GM19328 (cell line): Measurements from ENCODE around the gene CACNB3.
"Not testable (repeated sequence)": the region's sequence is repeated elsewhere in the genome, so short reads cannot be mapped to it uniquely, and the experiment has no call there.

ENCODE experiments used
- ATAC-seq: cut with Tn5 transposase; IDR thresholded peaks from one replicate; pipeline ENCODE4 v1.9.1; 2021; ENCODE audit warnings: mild to moderate bottlenecking, moderate library complexity; ENCODE audit not compliant: unreplicated experiment

The CACNB3 gene

DNA sequence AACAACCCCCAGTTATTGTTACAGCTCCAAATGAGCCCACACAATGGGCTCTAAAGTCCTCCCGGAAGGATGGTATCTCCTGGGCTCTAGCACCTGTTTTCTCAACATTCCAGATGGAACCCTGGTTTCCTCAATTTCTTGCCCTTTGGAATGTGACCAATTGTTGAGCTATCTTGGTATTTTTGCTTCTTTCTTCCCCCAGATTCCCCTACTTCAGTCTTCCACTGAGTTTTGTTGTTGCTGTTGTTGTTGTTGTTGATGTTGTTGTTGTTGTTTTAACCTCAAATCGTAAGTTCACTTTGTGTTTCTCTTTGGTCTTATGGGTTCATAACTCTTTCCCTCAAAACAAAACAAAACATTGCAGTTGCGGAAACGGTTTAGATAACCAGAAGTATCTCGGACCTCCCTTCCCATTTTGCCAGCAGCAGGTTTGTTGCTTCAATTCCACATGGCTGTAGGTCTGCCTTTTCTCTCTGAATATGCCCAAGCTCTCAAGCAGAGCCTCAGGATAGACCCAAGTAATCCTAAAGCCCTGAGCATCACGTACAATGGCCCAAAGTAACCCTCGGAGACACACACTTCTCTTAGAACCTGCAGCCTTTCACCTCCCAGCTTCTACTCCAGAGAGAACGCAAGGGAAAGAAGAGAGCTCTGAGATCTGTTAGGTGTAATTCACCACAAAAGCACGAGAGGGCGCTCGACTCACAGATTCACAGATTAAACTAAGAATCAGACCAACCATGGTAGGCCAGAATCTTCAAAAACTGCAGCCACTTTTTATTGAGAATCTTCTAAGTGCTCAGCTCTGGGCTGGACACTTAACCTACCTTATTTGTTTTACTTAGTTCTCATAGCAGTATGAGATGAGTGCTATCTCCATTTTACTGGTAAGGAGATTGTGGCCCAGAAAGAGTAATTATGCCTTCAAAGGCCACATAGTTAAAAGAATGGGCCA is 34.7 kb downstream of the CACNB3 start:
- ATAC-seq, result no peak

DNA sequence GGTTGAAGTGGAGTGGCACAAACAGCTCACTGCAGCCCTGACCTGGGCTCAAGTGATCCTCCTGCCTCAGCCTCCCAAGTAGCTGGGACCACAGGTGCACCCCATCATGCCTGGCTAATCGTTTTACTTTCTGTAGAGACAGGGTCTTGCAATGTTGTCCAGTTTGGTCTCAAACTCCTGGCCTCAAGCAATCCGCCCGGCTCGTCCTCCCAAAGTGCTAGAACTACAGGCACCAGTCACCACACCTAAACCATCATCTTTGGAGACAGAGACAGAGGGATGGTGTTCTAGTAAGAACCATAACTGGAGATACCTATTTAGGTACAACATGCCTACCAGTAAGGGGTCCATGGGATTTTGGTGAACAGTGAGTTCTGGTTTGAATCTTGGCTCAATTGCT is 36.2 kb downstream of the CACNB3 start:
- no peak for ATAC-seq

- ATAC-seq, result not testable (repeated sequence)
Observed at GRCh38 chr12:48854932-48855331, 36.6 kb downstream of the CACNB3 start.

DNA sequence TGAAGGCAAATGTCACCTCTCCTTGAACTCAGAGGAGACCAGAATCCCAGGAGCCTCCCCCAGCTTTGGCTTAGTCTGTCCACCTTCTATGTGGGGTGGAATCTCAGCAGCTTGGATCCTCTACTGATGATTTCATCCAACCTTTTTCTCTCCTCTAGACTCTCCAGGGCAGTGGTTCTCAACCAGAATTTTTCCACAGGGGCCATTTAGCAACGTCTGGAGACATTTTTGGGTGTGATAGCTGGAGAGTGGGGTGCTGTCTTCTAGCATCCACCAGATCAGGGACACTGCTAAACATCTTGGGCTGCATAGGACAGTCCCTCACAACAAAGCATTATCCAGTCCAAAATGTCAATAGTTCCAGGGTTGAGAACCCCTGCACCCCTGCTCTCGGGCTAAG is 38.1 kb downstream of the CACNB3 start:
- ATAC-seq, result no peak

DNA sequence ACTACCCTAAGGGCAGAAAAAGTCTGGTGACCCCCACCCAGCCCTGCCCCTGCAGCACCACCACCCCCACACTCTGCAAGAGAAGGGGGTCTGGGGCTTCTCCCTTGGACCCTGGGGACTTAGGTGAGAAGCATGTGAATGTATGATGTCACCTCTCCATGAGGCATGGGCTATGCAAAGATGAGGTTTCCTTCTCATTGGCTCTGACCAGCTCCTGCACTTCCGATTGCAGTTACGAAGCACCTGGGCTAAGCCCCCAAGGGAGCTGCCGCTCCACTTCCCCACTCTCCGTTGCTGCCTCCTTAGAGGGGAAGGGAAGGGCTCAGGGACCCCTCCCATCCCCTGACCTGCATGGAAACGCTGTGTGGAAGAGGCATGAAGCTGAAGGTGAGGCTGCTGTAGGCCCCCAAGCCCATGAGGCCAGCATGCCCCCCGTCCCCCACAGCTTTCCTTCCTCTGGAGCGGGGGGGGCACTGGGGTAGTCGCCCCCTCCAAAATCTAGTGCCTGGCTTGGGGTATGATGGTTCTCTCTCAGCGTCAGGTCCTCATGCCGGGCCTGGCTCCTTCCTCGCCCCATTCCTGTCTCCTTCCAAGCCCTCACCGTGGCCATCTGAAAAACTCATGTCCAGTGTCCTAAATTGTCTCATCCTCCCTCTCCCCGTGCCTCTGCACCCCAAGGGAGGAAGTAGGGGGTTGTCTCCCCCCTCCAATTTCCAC is 39.1 kb downstream of the CACNB3 start:
- ATAC-seq, result no peak

- no peak for ATAC-seq
Observed at GRCh38 chr12:48858043-48858442, 39.7 kb downstream of the CACNB3 start.

- ATAC-seq, result no peak
Observed at GRCh38 chr12:48859607-48860006, 41.3 kb downstream of the CACNB3 start.

DNA sequence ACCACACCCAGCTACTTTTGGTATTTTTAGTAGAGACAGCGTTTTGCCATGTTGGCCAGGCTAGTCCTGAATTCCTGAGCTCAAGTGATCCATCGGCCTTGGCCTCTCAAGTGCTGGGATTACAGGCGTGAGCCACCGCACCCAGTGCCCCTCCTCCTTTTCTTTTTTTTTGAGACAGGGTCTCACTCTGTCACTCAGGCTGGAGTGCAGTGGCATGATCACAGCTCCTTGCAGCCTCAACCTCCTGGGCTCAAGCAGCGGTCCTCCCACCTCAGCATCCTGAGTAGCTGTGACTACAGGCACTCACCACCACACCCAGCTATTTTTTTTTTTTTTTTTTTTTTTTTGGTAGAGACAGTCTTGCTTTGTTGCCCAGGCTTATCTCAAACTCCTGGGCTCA is 41.9 kb downstream of the CACNB3 start:
- not testable (repeated sequence) for ATAC-seq

- no peak for ATAC-seq
Observed at GRCh38 chr12:48861111-48861510, 42.8 kb downstream of the CACNB3 start.

GRCh38 chr12:48862760-48863159 is 44.5 kb downstream of the CACNB3 start:
- ATAC-seq, result no peak

DNA sequence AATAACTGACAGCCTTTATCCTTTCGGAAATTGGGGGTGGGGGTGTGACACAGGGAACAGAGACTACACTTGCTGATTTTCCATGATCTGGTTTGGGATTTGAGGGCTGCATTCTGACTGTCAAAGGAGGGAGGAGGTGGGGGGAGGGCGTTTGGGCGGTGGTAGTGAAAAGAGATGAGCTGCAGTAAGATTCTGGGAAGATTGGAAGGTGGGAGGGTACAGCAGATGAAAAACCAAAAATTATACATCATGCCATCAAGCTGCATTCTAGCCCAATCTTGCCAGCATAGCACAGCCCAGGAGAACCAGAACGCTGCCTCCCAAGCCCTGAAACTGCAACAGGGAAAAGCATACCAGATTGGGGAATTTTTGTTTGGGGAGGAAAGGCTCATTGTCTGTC is 45.0 kb downstream of the CACNB3 start:
- no peak for ATAC-seq

- ATAC-seq, result peak; percentile 87
Observed at GRCh38 chr12:48865281-48866051, 47.2 kb downstream of the CACNB3 start, which contains the start of gene RND1. TSS of gene RND1 (minus strand) at chr12:48865870. CDS start at chr12:48865767, 103 bp downstream.

DNA sequence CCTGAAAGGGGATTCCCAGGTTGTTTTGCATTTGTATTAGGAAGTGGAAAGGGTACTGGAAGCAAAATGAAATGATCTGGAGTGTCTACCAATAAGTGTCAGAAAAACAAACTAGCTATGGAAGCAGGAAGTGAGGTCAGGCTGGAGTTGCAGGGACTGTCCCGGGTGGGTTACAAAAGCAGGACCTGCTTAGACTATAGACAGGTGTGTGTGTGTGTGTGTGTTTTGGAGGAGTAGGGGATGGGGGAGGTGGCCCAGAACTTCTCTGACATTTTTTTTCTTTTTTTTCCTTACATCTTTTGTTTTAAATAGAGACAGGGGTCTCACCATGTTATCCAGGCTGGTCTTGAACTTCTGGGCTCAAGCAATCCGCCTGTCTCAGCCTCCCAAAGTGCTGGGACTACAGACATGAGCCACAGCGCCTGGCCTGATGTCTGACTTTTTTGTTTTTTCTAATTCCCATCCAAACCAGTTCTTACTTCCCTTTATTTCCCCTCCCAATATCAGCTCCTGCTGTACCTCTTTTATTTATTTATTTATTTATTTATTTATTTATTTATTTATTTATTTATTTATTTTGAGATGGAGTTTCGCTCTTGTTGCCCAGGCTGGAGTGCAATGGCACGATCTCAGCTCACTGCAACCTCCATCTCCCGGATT is 47.9 kb downstream of the CACNB3 start:
- peak; percentile 51 for ATAC-seq

DNA sequence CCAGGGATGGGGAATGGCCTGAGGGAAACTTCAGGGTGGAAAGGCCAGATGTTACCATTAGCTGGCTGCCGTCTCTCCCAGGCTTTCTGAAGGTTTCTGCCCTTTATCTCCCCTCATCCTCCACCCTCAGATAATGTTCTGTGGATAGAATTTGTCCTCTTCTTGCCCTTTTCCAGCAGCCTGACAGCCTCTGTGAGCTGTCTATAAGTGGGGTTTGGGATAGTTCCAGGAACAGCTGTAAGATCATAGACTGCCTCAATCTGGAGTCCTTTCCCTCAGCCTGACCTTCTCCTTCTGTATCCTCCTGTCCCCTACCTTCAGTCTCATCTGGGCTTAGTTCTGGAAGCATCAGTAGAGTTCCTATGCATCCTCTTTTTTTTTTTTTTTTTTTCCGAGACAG is 50.2 kb downstream of the CACNB3 start:
- no peak for ATAC-seq

DNA sequence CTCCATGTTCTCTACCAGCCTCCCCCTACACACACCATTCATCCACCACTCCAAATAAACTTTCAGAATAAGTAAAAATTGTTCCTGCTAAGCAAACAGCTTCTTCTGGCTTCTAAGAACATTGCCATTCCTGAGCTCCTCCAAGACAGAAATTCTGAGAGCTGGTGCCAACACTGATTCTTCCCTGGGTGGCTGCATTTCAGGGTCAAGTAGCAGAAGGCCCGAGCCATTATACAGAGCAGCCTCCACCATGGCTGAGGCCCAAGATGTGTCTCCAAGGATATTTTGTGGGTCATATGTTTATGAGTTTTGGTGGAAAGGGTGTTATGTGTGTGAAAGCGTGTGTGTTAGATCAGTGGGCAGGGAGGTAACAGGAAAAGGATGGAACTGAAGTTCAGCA is 50.9 kb downstream of the CACNB3 start:
- ATAC-seq, result no peak

GRCh38 chr12:48873096-48873495 is 54.8 kb downstream of the CACNB3 start:
- ATAC-seq, result no peak

DNA sequence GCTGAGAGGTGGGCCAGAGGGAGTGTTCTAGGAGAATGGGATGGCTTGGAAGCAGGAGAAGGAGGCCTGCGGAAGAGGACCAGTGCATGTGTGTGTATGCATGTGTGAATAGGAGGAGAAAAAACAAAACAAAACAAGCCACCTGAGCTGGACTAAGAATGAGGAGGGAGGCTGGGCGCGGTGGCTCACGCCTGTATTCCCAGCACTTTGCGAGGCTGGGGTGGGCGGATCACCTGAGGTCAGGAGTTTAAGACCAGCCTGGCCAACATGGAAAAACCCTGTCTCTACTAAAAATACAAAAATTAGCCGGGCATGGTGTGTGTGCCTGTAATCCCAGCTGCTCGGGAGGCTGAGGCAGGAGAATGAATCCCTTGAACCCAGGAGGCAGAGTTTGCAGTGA is 55.2 kb downstream of the CACNB3 start:
- not testable (repeated sequence) for ATAC-seq

DNA sequence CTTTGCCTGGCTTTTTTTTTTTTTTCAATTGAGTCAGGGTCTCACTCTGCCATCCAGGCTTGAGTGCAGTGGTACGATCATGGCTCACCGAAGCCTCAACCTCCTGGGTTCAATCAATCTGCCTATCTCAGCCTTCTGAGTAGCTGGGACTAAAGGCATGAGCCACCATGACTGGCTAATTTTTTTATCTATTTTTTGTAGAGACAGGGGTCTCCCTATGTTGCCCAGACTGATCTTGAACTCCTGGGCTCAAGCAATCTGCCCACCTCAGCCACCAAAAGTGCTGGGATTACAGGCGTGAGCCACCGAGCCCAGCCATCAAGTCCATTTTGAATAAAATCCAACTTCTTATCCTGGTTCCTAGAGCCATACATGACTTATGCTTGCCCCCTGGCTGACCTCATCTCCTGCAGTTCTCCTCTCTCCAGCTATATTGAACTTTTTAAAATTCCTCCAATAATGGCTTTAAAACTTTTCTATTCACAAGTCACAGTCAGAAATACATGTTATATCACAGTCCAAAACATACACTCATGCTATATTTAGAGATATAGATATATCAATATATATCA is 57.7 kb downstream of the CACNB3 start:
- ATAC-seq, result no peak
